ENCODE data around the gene NADK. TPM values are rescaled to one million over a fixed set of nuclear protein-coding genes. Genes with fewer than 3 reads are reported as not detected.
"Not testable (repeated sequence)": the region's sequence is repeated elsewhere in the genome, so short reads cannot be mapped to it uniquely, and the experiment has no call there.

The NADK gene
- polyA plus RNA-seq, 1 experiment: 37.8 TPM

DNA sequence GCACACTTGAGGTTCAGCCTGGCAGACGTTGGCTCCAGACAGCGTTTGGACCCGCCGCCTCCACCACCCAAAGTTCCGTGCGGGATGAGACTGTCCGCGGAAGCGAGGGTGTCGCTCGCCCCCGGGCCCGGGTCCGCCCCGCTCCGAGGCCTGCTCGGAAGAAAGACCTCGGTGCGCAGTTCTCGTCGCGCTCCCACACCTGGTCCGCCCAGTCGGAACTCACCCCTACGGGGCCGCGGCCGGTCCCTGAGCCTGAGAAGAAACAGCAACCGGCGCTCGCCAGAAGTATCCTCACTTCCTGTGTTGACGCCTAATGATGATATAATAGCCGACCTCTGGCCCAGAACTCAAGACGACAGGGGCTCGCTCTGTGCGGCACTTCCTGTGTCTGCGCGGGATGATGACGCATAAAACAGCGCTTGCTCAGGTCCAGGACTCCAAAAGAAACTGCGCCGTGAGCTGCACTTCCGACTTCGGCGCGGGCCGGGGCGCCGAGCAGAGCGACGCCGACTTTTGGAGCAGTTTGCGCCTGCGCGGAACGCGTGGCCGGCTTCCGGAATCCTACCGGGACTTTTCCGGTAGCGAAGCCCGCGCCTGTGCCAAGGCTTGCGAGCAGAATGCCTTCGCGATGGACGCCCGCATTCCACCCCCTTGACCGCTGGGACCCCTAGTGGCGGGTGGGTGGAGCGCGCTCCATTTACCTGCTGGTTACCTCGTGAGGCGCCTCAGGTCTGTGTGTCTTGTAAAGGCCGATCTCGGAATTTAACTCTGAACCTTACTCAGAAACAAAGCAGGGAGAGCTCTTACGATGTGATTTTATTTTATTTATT is 54.0 kb downstream of the NADK start, which contains the start of gene CDK11A:
CDK11A (minus strand) TSS at position 323 of the 830 bp plus-strand sequence. CDS start 1,539 bp downstream, outside the sequence.
- TF ChIP-seq, protein P1, sequence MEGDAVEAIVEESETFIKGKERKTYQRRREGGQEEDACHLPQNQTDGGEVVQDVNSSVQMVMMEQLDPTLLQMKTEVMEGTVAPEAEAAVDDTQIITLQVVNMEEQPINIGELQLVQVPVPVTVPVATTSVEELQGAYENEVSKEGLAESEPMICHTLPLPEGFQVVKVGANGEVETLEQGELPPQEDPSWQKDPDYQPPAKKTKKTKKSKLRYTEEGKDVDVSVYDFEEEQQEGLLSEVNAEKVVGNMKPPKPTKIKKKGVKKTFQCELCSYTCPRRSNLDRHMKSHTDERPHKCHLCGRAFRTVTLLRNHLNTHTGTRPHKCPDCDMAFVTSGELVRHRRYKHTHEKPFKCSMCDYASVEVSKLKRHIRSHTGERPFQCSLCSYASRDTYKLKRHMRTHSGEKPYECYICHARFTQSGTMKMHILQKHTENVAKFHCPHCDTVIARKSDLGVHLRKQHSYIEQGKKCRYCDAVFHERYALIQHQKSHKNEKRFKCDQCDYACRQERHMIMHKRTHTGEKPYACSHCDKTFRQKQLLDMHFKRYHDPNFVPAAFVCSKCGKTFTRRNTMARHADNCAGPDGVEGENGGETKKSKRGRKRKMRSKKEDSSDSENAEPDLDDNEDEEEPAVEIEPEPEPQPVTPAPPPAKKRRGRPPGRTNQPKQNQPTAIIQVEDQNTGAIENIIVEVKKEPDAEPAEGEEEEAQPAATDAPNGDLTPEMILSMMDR (IDR thresholded peaks at IDR 0.05; ENCODE audit: low read depth, low read length): 0 out of 2 replicates have a peak, but pooled peaks have one; percentile 17

DNA sequence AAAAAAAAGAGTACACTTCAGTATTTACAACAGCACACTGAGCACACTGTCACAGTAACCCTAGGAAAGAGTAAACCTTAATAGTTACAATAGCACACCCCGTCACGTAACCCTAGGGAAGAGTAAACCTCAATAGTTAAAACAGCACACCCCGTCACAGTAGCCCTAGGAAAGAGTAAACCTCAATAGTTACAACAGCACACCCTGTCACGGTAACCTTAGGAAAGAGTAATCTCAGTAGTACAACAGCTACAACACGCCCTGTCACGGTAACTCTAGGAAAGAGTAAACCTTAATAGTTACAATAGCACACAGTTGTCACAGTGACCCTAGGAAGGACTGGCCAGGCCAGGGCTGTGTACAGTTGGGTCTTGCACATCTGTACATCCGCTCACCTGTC is 57.1 kb downstream of the NADK start:
- TF ChIP-seq, protein P1 (IDR thresholded peaks at IDR 0.05; ENCODE audit: low read depth, low read length): no peak
- POLR2A ChIA-PET: no interaction called here
- Histone ChIP-seq H3K27me3 (ENCODE audit: control insufficient read depth, insufficient read depth, low read length) (no peaks in the 10 kb centered on the region), H3K27ac (ENCODE audit: low read depth, low read length) (no peak overlapping the region), H3K9me3 (ENCODE audit: control insufficient read depth, insufficient read depth, low read length) (no peaks in the 10 kb centered on the region), H3K4me3 (ENCODE audit: low read depth, low read length) (no peak overlapping the region)
- no peak for DNase-seq (ENCODE audit: low read depth, low spot score)
- CTCF ChIA-PET: no interaction called here

More for the DNA sequence above, 54.0 kb downstream of the NADK start, which contains the start of gene CDK11A:
- peak; percentile 99 for DNase-seq (ENCODE audit: low read depth, low spot score)
- CTCF ChIA-PET: interaction anchor here (1.0 kb wide), 1 partner anchor 185 kb away, joined by 3 read pairs; no protein-coding TSS in a partner anchor
- Histone ChIP-seq H3K4me3 (ENCODE audit: low read depth, low read length) (peak within 1 kb of the TSS; percentile 67), H3K27ac (ENCODE audit: low read depth, low read length) (peak within 1 kb of the TSS; percentile 92)
- H3K9me3 ChIP-seq (ENCODE audit: control insufficient read depth, insufficient read depth, low read length); H3K27me3 ChIP-seq (ENCODE audit: control insufficient read depth, insufficient read depth, low read length): not testable (repeated sequence)
- POLR2A ChIA-PET: interaction anchor here (0.6 kb wide), 1 partner anchor 31 kb away, joined by 3 read pairs; no protein-coding TSS in a partner anchor

DNA sequence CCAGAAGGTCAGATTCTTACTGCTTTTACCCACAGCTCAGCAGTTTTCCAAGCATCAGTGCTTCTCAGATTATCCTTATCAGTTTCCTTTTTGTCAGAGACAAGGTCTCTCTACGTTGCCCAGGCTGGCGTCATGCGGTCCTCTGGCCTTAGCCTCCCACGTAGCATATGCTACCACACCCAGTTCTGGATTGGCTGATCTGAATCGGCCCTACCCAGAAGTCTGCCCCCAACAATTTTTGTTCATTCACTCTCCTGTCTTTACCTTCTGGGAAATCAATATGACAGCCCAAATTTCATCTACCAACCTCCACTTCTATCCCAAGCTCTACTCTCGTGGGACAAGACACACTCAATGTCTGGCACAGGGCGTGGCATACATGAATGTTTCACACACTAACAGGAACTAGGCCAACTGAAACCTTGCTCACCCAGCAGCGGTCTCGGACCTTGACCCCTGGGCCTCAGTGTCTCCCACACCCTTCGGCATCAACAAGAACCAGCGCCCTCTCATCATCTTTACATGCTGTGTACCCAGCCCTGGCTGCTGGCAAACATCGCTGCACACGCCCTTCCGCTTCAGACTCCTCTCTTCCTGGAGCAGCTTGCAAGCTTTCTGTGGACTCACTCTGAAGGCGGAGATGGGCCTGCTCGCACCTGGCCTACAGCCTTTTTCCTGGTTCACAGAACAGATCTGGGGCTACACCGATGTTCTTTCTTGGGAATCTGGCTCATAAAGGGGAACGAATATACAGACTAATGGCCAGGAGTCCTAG is 63.0 kb downstream of the NADK start:
- H3K27ac ChIP-seq (ENCODE audit: low read depth, low read length); DNase-seq (ENCODE audit: low read depth, low spot score); H3K9me3 ChIP-seq (ENCODE audit: control insufficient read depth, insufficient read depth, low read length); H3K4me3 ChIP-seq (ENCODE audit: low read depth, low read length); POLR2A ChIA-PET; H3K27me3 ChIP-seq (ENCODE audit: control insufficient read depth, insufficient read depth, low read length); CTCF ChIA-PET: not testable (repeated sequence)

DNA sequence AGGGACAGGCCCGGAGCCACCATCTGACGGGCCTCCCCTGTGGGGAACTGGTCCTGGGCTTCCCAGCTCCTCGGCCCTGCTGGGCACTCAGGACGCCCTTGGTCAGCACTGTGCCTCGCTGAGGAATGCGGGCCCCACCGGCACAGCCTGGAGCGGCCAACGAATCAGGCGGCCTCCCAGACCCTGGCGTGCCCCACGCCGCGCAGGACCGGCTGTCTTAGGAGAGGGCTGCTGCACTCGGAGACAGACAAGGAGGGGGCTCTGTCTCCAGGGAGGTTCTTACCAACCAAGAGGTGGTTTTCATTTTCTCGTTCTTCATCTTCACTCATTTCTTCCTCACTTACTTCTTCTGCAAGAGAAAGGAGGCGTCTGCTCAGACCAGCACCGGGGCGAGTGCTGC is 70.4 kb downstream of the NADK start:
- CTCF ChIA-PET; H3K27ac ChIP-seq (ENCODE audit: low read depth, low read length); DNase-seq (ENCODE audit: low read depth, low spot score); H3K27me3 ChIP-seq (ENCODE audit: control insufficient read depth, insufficient read depth, low read length); H3K4me3 ChIP-seq (ENCODE audit: low read depth, low read length); H3K9me3 ChIP-seq (ENCODE audit: control insufficient read depth, insufficient read depth, low read length); POLR2A ChIA-PET: not testable (repeated sequence)

DNA sequence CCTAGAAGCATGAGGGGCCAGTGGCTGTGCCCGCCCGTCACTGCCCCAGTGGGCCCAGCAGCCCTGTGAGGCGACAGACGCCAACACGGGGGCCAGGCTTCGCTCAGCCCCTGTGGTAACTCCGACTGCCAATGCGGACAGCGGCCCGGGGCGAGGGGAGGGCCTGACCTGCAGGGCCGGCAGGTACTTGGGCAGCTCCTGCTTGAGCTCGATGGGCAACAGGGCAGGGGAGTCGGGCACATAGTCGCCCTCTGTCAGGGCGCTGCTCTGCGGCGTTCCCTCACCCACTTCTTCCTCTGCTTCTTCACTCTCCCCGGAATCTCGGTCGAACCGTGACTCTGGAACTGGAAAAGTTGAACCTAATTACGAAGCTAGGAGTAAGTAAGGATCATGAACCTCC is 71.0 kb downstream of the NADK start:
- H3K9me3 ChIP-seq (ENCODE audit: control insufficient read depth, insufficient read depth, low read length); POLR2A ChIA-PET; CTCF ChIA-PET; DNase-seq (ENCODE audit: low read depth, low spot score); H3K27me3 ChIP-seq (ENCODE audit: control insufficient read depth, insufficient read depth, low read length); H3K27ac ChIP-seq (ENCODE audit: low read depth, low read length); H3K4me3 ChIP-seq (ENCODE audit: low read depth, low read length): not testable (repeated sequence)

DNA sequence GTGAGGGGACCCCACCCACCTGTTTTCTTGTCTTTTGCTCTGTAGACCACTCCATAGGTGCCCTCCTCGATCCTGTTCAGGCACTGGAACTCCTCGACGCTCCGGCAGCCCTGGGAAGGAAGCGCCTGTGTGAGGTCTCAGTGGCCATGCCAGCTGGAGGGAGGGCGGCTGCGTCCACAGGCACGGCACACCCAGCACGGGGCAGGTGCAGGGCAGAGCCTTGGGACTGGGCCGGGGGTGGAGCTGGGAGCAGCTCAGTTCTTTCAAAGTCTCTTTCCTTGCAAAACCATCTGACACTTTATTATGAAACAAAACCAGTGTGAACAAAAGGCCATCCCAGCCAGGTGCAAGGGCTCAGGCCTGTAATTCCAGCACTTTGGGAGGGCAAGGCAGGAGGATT is 72.6 kb downstream of the NADK start:
- H3K9me3 ChIP-seq (ENCODE audit: control insufficient read depth, insufficient read depth, low read length); H3K27ac ChIP-seq (ENCODE audit: low read depth, low read length); DNase-seq (ENCODE audit: low read depth, low spot score); H3K4me3 ChIP-seq (ENCODE audit: low read depth, low read length); POLR2A ChIA-PET; H3K27me3 ChIP-seq (ENCODE audit: control insufficient read depth, insufficient read depth, low read length); CTCF ChIA-PET: not testable (repeated sequence)

DNA sequence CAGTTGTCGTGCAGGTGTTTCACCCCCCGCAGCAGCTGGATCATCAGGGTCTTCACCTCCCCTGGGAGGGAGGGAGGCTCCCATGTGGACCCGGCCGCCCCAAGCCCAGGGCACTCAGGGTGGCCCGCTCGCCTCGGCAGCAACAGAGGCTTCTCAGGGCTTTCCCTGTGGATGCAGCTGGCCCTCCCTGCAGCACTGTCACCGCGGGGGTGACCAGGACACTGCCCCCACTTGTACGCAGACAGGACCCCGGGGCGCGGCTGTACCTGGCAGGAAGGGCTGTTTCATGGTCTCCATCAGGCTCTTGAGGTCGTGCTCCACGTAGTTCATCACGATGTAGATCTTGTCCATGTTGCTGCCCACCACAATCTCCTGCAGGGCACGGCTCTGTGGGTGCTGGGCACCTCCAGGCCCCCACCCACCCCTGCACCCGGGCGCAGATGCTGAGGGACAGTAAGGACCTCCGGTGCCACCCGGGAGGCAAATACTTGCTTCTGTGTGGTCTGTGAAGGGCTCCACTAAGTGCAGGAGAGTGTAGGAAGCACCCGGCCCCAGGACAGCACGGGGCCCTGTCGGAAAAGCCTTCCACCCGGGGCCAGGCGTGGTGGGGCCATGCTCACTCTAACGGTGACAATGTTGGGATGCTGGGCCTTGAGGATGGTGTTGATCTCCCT is 73.8 kb downstream of the NADK start:
- DNase-seq (ENCODE audit: low read depth, low spot score); H3K9me3 ChIP-seq (ENCODE audit: control insufficient read depth, insufficient read depth, low read length); H3K4me3 ChIP-seq (ENCODE audit: low read depth, low read length); POLR2A ChIA-PET; H3K27me3 ChIP-seq (ENCODE audit: control insufficient read depth, insufficient read depth, low read length); H3K27ac ChIP-seq (ENCODE audit: low read depth, low read length); CTCF ChIA-PET: not testable (repeated sequence)

All from AG04450 (cell line).